Fibroblast of the conjunctiva (primary cell): ENCODE results near the gene TMEM41B.
"Not testable (repeated sequence)": the region's sequence is repeated elsewhere in the genome, so short reads cannot be mapped to it uniquely, and the experiment has no call there.

Source experiments
- DNase-seq: peaks from one replicate; pipeline ENCODE4 v3.0.0-alpha.2; 2010; ENCODE audit warnings: low read depth

TMEM41B gene

DNA sequence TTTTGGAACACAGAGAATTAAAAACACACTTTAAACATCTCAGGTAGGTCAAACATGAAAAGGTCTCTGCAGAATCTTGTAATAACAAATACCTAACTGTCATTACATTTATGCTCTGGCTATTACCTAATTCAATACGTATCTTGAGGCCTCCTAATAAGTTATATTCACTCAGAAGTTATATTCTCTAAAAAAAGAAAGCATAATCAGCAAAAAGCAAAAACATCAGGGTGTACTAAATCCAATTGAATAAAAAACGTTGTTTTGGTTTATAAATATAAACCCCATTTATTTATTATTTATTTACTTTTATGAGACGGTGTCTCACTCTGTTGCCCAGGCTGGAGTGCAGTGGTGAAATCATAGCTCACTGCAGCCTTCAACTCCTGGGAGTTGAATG is 10.2 kb downstream of the TMEM41B start:
- no peak for DNase-seq

DNA sequence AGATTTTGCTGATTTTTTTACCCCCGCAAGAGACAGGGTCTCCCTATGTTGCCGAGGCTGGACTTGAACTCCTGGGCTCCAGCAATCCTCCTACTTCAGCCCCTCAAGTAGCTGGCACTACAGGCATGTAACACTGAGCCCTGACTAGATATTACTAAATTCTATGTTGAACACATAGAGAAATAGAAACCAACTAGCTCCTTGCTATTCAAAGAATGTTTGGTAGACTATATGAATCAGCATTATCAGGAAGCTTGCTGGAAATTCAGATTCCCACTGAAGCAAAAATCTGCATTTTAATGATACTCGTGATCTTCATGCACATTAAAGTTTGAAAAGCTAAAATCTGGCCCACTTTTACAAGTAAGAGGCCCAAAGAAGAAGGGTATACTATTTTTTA is 11.9 kb downstream of the TMEM41B start:
- DNase-seq = no peak

DNA sequence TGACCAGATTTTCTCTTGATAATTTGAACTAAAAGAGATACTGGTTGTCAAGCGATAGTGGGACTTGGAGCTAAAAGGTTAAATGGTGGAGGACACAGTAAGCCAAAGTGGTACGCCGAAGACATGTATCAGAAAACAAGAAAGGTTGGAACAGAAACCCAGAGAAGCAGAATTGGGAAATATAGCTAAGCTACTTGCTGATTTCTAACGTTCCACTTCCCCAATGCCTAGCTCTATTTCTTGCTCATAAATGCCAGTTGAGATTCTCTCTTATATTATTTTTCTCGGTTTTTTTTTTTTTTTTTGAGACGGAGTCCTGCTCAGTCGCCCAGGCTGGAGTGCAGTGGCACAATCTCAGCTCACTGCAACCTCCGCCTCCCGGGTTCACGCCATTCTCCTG is 12.7 kb downstream of the TMEM41B start:
- no peak for DNase-seq

DNA sequence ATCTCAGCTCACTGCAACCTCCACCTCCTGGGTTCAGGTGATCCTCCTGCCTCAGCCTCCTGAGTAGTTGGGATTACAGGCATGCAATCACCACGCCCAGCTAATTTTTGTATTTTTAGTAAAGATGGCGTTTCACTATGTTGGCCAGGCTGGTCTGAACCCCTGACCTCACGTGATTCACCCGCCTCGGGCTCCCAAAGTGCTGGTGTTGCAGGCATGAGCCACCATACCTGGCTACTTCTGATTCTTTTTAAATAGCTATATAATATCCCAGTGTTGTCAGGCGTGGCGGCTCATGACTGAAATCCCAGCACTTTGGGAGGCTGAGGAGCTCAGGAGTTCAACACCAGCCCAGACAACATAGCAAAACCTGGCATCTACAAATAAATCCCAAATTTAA is 20.7 kb downstream of the TMEM41B start:
- no peak for DNase-seq

DNA sequence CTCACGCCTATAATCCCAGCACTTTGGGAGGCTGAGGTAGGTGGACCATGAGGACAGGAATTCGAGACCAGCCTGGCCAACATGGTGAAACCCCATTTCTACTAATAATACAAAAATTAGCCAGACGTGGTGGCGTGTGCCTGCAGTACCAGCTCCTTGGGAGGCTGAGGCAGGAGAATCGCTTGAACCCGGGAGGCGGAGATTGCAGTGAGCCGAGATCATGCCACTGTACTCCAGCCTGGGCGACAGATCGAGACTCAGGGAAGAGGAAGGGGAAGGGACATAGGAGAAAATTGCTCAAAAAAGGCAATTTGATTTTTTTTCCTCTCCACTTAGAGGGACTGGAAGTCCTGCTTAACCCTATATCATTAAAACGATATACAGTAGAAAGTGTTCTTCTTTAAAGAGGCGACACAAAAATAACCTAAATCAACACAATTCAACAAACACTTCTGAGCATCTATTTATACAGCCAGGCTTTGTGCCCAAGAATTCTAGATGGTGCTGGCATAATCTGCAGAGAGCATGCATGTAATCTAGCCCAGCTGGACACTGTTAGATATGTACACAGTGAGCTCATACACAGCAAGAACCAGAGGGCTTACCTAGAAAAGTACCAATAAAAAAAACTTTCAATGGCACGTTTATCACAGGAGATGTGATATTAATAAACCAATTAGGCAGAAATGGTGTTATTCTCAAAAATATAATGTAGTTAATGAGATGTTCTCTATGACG is 28.4 kb downstream of the TMEM41B start:
- no peak for DNase-seq

DNA sequence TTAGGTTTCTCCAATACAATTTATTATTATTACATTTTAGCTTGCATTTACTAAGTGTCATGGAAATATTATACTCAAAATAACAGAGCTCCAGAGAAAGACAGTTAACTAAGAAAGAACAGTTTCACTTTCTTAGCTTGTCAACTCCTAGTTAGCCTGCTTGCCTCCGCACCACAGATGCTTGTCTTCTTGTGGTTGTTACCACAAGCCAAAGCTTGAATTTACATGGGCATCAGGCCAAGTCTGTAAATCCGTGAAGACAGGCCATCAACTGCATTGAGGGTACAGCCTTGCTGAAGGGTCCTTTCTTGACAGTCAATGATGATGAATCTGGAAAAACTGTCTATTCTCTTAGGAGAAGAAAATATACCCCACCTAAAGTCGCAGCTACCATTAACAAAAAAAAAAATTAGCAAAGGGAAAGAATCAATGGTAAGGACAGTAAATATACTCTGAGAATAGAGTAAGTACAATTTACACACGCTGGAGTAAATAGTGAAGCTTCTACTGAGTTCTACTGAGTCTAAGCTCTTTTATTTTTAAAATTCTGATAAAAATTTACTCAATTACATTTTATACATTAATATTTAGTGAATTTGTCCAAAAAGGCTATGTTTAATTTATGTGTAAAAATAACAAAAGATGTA is 33.6 kb downstream of the TMEM41B start:
- DNase-seq = peak; percentile 26

DNA sequence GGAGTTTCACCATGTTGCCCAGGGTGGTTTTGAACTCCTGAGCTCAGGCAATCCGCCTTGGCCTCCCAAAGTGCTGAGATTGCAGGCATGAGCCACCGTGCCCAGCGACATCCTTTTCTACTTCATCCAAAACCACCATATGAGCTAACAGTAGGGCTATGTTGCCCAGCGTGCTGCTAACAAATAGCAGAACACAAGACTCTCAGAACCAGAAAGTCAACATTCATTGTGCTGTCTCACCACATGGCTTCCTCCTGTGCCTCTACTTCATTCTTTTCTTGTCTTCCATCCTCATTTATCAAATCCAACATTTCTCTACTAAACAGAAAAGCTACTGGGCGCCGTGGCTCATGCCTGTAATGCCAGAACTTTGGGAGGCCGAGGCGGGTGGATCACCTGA is 37.2 kb downstream of the TMEM41B start:
- DNase-seq = no peak

DNA sequence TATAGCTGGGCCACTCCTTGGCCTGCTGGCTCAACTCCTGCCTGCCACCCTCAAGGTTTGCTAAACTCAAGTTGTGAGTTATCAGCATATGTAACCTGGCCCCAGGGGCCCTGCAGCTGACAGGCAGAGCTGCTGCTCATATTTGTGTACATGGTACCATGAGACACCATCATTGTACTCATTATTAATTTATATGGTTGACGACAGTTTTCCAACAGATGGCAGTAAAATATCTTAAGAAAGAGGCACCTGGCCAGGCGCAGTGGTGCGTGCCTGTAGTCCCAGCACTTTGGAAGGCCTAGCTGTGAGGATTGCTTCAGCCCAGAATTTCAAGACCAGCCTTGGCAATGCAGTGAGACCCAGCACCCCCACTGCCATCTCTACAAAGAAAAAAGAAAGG is 37.8 kb downstream of the TMEM41B start:
- no peak for DNase-seq

DNA sequence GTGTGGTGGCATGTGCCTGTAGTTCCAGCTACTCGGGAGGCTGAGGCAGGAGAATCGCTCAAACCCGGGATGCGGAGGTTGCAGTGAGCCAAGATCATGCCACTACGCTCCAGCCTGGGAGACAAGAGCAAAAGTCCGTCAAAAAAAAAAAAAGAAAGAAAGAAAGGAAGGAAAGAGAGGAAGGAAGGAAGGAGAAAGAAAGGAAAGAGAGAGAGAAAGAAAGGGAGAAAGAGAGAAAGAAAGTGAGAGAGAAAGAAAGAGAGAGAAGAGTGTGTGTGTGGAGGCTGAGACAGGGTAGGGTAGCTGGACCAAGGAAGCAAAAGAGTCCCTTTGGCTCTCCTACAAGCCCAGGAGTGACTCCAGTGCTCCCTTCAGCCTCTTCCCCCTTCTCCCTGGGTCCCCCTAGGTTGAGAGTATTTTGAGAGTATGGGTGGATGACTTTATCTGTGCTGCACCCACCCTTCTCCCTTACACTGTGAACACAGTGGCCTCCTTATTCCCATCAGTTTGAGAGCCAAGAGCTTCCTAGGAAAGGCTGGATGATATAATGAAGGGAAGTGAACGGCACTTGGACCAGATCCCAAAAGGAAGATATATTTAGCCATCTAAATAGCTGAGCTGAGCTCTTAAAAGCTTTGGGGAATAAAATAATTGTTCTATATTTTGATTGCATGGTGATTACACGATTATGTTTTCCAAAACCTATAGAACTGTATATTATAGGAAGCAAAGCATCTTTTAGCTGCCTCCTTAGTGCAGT is 39.7 kb downstream of the TMEM41B start:
- no peak for DNase-seq

DNA sequence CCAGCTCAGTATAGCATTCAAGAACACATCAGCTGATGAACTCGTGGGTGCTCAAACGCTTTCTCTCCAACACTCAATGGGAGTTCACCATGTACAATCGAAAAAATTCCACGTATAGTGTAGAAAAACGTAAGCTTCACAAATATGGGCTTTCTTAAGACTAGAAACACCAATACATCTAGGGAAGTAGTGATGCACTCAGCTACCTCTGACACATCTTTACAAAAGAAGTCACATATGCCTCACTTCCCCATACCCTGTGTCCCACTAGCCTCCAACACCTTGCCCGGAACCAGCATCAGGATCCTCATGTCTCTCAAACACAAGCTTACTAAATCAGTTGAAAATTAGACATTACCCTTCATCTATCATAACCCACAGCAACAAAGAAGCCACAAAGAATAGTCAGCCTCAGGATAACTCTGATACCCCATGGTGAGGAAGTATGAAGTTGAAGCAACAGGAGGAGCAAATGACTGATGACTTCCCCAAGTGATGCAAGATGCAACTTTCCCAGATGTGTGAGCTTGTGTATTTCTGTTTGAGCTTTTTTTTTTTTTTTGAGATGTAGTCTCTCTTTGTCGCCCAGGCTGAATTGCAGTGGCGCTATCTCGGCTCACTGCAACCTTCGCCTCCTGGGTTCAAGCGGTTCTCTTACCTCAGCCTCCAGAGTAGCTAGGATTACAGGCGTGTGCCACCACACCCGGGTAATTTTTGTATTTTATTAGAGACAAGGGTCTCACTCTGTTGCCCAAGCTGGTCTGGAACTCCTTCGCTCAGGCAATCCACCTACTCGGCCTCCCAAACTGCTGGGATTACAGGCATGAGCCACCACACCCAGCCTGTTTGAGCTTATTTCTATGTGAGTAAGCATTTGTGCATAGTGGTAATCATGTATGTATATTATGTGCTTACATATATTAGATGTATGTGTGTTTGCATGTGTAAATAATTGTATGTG is 40.7 kb downstream of the TMEM41B start:
- no peak for DNase-seq

DNA sequence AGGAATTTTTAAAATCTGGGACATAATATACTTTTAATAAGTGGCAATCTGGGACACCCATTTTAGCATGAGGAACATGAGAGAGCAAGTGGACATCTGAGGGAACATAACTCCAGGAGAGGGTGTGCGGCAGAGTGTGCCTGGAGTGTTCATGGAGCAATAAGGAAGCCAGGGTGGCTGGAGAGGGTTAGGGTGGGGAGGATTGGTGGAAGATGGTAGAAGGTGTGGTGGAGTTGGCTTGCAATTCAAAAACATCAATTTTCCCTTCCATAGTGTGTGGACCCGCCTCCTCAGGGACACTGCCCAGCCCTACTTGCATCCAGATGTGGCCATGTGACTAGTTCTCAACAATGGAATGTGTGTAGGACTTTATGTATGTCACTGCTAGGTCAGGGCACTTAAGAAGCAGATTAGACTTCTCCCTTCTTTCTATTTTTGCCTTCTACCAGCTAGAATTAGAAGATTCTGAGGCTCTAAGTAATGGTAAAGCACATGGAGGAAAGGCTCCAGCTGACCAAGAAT is 44.8 kb downstream of the TMEM41B start:
- DNase-seq = no peak

DNA sequence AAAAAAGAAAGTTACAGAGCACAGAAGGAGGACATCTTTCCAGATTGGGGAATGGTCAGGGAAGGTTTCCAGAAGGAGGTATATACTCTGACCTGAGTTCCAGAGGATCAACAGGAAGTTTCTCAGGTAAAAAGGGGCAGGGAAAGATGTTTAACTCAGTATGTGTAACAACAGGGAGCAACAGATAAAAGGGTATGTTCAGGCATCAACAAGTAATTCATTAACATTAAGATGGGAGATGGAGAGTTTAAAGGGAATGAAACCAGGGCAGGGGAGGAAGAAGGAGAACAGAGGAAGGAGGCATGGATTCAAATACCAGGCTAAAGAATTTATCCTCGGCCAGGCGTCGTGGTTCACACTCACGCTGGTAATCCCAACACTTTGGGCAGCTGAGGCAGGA is 46.7 kb downstream of the TMEM41B start:
- no peak for DNase-seq

DNA sequence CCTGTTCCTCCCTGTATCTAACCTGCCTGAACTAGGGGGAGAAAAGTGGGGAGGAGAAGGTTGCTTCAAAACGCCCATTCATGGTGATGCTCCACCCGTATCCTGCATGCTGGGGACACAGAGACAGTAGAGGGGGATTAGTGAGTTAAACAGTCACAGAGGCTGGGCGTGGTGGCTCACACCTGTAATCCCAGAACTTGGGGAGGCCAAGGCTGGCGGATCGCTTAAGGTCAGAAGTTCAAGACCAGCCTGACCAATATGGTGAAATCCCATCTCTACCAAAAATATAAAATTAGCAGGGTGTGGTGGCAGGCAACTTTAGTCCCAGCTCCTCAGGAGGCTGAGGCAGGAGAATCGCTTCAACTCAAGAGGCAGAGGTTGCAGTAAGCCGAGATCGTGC is 47.5 kb downstream of the TMEM41B start:
- DNase-seq = no peak

DNA sequence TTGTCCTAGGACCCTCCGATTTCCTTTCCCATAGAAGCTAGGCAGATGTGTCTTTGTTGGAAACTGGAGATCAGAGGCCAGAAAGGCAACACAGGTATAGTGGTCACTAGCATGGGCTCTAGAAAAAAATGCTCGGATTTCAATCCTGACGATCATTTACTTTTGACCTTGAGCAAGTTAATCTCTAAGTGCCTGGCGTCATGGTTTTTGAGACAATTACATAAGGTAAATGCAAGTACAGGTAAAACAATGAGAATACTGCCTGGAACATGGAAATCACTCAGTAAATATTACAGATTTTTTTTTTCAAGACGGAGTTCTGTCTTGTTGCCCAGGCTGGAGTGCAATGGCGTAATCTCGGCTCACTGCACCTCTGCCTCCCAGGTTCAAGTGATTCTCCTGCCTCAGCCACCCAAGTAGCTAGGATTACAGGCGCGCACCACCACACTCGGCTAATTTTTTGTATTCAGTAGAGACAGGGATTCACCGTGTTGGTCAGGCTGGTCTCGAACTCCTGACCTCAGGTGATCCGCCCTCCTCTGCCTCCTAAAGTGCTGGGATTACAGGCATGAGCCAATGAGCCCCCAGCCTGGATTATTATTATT is 48.2 kb downstream of the TMEM41B start:
- DNase-seq = no peak

DNA sequence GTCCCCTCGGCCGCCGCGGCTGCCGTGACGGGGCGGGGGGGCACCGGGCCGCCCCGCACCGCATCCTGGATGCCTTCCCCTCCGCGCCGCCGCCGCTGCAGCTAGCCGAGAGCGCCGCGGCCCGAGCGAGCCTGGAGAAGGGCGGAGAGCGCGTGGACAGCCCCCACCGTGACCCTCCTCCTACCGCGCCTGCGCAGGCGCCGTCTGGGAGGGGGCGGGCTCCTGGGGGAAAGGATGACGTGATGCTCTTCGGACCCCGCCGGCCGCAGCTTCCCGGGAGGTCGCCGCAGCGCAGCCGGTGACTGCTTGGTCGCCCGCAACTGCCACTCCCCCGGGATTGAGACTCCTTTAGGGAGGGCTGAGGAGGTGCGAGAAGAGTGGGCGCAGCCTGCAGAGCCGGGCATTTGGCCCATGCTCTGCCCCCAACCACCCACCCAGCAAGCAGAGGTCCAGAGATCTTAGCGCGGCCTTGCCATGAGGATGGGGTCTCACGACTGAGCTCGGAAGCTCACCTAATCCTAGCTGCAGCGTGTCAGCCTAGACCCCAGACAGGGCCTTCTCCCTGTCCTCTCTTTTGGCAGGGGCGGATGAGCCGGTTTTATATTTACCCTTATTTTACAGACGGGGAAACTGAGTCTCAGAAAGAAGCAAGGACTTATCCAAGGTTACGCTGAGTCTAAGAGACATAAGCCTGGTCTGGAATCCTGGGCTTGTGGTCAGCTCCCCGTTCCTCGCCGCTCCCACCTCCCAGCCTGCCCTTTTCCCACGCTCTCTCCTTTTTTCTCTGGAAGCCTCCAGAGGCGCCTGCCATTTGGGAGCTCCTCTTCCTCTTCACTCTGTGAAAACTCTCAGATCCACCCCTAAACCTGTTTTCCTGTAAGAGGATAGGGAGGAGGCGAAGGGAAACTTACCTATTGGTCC is 48.9 kb downstream of the TMEM41B start, which contains the start of gene DENND5A:
TSS of gene DENND5A (minus strand) at position 140 of the 921 bp plus-strand sequence. CDS start 281 bp downstream, outside the sequence.
- peak; percentile 72 for DNase-seq

DNA sequence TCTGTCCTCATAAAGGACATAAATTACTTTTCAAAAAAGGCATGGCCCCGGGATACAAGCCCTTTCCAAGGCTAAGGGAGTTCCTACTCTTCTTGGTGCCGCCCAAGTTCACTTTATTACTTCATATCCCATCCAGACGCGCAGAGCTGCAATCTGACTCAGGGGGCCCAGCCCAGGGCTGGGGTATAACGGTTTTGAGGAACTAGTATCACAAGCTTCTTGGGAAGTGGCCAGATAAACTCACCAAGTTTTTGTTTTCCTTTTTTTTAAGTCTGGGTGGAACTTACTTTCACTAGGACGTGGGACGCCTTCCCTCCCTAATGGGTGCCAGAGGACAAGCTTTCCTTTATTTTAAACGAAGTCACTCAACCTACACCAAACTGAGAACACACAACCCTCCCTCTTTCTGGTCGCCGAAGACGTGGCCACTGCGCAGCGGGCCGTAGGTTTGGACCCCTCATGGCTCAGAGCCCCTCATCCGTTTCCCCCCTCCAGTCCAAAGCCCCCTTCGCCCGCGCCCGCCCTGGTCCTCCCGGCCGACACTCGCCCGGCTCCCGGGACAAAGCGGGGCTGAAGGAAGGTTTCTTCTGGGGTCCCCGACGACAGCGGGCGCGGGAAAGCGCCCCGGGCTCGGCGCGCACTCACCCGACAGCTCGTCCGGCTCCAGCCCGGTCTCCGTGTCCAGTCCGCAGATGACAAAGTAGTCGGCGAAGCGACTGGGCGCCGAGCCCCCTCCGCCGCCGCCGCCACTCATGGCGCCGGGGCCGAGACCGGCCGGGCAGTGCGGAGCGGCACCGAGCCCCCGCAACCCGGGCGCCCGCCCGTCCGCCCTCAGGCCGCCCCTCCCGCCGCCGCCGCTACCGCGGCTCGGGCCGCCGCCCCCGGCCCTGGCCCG is 49.8 kb downstream of the TMEM41B start:
- peak; percentile 80 for DNase-seq

DNA sequence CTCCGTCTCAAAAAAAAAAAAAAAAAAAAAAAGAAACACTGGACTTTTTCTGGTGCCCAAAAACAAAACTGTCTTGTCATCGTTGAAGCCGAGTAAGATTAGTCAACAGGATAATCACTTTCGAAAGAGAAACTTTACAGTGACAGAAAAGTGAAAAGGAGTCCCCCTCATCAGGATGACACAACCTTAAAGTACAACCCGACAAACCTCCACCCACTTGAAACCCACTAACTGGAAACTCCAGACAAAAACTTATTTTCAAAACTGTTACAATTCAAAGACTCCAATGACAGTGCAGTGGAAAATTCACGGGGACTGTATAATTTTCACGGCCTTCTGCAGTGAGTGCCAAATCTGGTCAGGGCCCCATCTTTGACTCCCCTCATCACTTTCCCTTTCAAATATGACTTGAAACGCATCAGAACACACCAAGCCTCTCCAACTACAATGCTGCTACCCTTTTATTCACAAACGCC is 50.5 kb downstream of the TMEM41B start:
- DNase-seq = no peak

DNA sequence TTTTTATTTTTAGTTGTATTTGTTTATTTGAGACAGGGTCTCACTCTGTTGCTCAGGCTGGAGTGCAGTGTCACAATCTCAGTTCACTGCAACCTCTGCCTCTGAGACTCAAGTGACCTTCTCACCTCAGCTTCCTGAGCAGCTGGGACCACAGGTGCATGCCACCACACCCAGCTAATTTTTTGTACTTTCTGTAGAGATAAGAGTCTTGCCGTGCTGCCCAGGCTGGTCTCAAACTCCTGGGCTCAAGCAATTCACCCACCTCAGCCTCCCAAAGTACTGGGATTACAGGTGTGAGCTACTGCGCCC is 53.6 kb downstream of the TMEM41B start:
- not testable (repeated sequence) for DNase-seq
